ENCODE data around the gene PRAME.

GRCh38 chr22:22533417-22533816, 25.6 kb downstream of the PRAME start:
- TF ChIP-seq CTCF (conservative IDR thresholded peaks at IDR 0.05) (no peak), ZFX (IDR thresholded peaks at IDR 0.05) (no peak)
